Measurements from ENCODE around the gene PAX8.

PAX8 gene

GRCh38 chr2:113169586-113169985 is 109.1 kb downstream of the PAX8 start:
- no peak for TF ChIP-seq EP300 (IDR thresholded peaks at IDR 0.05; ENCODE audit: borderline replicate concordance)

GRCh38 chr2:113169002-113169530 is 109.7 kb downstream of the PAX8 start:
- TF ChIP-seq CREB1 (IDR thresholded peaks at IDR 0.05; ENCODE audit: low read depth), result no peak
- no peak for TF ChIP-seq EGR1 (IDR thresholded peaks at IDR 0.05)
- TF ChIP-seq TCF12 (IDR thresholded peaks at IDR 0.05; ENCODE audit: low read depth), result no peak
- no peak for TF ChIP-seq MAX (IDR thresholded peaks at IDR 0.05)
- no peak for TF ChIP-seq FOXM1 (IDR thresholded peaks at IDR 0.05; ENCODE audit: borderline replicate concordance, low read depth)
- TF ChIP-seq ZBTB7A (IDR thresholded peaks at IDR 0.05; ENCODE audit: low read depth), result no peak
- TF ChIP-seq NFIC (IDR thresholded peaks at IDR 0.05), result no peak
- TF ChIP-seq, protein P1, sequence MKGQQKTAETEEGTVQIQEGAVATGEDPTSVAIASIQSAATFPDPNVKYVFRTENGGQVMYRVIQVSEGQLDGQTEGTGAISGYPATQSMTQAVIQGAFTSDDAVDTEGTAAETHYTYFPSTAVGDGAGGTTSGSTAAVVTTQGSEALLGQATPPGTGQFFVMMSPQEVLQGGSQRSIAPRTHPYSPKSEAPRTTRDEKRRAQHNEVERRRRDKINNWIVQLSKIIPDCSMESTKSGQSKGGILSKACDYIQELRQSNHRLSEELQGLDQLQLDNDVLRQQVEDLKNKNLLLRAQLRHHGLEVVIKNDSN (IDR thresholded peaks at IDR 0.05), result no peak
- TF ChIP-seq CEBPB (IDR thresholded peaks at IDR 0.05), result no peak
- TF ChIP-seq REST (IDR thresholded peaks at IDR 0.05; ENCODE audit: low read depth), result no peak
- TF ChIP-seq TAF1 (IDR thresholded peaks at IDR 0.05; ENCODE audit: low read depth), result no peak
- TF ChIP-seq RAD21 (IDR thresholded peaks at IDR 0.05; ENCODE audit: low read depth), result no peak
- TF ChIP-seq TEAD4 (IDR thresholded peaks at IDR 0.05), result no peak
- TF ChIP-seq EP300 (IDR thresholded peaks at IDR 0.05; ENCODE audit: borderline replicate concordance), result no peak
- no peak for TF ChIP-seq YY1 (IDR thresholded peaks at IDR 0.05; ENCODE audit: low read depth)

DNA sequence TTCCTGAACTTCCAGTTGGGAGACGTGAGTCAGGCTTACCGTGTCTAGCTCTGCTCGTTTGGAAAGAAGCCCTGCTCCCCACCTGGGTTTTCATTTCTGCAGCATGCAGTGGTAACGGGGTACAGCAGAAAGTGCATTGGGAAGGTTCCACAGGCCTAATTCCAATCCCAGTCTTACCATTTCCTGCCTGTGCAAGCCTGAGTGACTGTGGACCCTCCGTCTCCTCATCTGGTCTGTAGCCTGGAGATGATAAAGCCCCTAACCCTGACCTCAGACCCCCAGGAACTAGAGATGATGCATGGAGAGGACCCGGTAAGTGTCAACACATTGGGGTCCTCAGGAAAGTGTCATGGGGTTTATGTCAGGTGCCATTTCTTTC is 110.8 kb downstream of the PAX8 start:
- no peak for TF ChIP-seq RAD21 (IDR thresholded peaks at IDR 0.05; ENCODE audit: low read depth)
- TF ChIP-seq ZBTB7A (IDR thresholded peaks at IDR 0.05; ENCODE audit: low read depth), result no peak

GRCh38 chr2:113167115-113167932 is 111.4 kb downstream of the PAX8 start:
- TF ChIP-seq, protein P1 (IDR thresholded peaks at IDR 0.05), result no peak
- TF ChIP-seq YY1 (IDR thresholded peaks at IDR 0.05; ENCODE audit: low read depth) (no peak), TAF1 (IDR thresholded peaks at IDR 0.05; ENCODE audit: low read depth) (no peak), CEBPB (IDR thresholded peaks at IDR 0.05) (no peak), EP300 (IDR thresholded peaks at IDR 0.05; ENCODE audit: borderline replicate concordance) (no peak), RAD21 (IDR thresholded peaks at IDR 0.05; ENCODE audit: low read depth) (no peak), NFIC (IDR thresholded peaks at IDR 0.05) (no peak), EGR1 (IDR thresholded peaks at IDR 0.05) (no peak), ZBTB7A (IDR thresholded peaks at IDR 0.05; ENCODE audit: low read depth) (no peak), MAX (IDR thresholded peaks at IDR 0.05) (no peak), TEAD4 (IDR thresholded peaks at IDR 0.05) (no peak), TCF12 (IDR thresholded peaks at IDR 0.05; ENCODE audit: low read depth) (no peak), REST (IDR thresholded peaks at IDR 0.05; ENCODE audit: low read depth) (no peak), CREB1 (IDR thresholded peaks at IDR 0.05; ENCODE audit: low read depth) (no peak), FOXM1 (IDR thresholded peaks at IDR 0.05; ENCODE audit: borderline replicate concordance, low read depth) (no peak)

- no peak for TF ChIP-seq TCF12 (IDR thresholded peaks at IDR 0.05; ENCODE audit: low read depth)
- no peak for TF ChIP-seq NFIC (IDR thresholded peaks at IDR 0.05)
- TF ChIP-seq YY1 (IDR thresholded peaks at IDR 0.05; ENCODE audit: low read depth), result no peak
- no peak for TF ChIP-seq CREB1 (IDR thresholded peaks at IDR 0.05; ENCODE audit: low read depth)
- TF ChIP-seq TAF1 (IDR thresholded peaks at IDR 0.05; ENCODE audit: low read depth), result no peak
- no peak for TF ChIP-seq EGR1 (IDR thresholded peaks at IDR 0.05)
Measured at GRCh38 chr2:113166187-113166645, 112.5 kb downstream of the PAX8 start.
